G401 (cell line): ENCODE data around the gene PTPN13. TPM values are rescaled to one million over a fixed set of nuclear protein-coding genes. Genes with fewer than 3 reads are reported as not detected.

Source experiments
- DNase-seq: peaks from one replicate; pipeline ENCODE4 v3.0.0-alpha.2; 2015; ENCODE audit warnings: low spot score
- in situ Hi-C: cut with HindIII; loops from 2 replicates; pipeline ENCODE4 v1.10.0; 2016; ENCODE audit warnings: low sequenced_read_pairs, mixed read lengths
- total RNA-seq: library from RNA; depleted of rRNA; stranded (reverse); fragments of >200 nt; shearing (Covaris generic); gene quantifications from 2 replicates; pipeline ENCODE4 v1.2.3, GENCODE V29; 2014; rRNA removed

Gene PTPN13
- total RNA-seq: 0.49 and 0.51 TPM in 2 replicates

- in situ Hi-C loops: no loop called here
Measured at GRCh38 chr4:86593688-86594558, at the start of gene PTPN13. Gene PTPN13, plus strand, starts transcription at chr4:86594315. Its CDS starts 40,942 bp downstream, at chr4:86635257.

GRCh38 chr4:86547140-86547539 is 47.0 kb upstream of the PTPN13 start:
- DNase-seq: no peak
- in situ Hi-C loops: no loop called here

More at GRCh38 chr4:86593688-86594558, at the start of gene PTPN13:
- DNase-seq: peak; percentile 70

- in situ Hi-C loops: no loop called here
- DNase-seq: no peak
Measured at GRCh38 chr4:86549163-86549788, 44.8 kb upstream of the PTPN13 start.

- DNase-seq: no peak
- in situ Hi-C loops: no loop called here
Measured at GRCh38 chr4:86551387-86551786, 42.7 kb upstream of the PTPN13 start.

GRCh38 chr4:86554646-86555045 is 39.5 kb upstream of the PTPN13 start:
- DNase-seq: no peak
- in situ Hi-C loops: no loop called here

GRCh38 chr4:86556791-86557415 is 37.2 kb upstream of the PTPN13 start:
- no peak for DNase-seq
- in situ Hi-C loops: no loop called here

- in situ Hi-C loops: no loop called here
- no peak for DNase-seq
Measured at GRCh38 chr4:86557526-86557925, 36.6 kb upstream of the PTPN13 start.

GRCh38 chr4:86558258-86558657 is 35.9 kb upstream of the PTPN13 start:
- no peak for DNase-seq
- in situ Hi-C loops: no loop called here

- in situ Hi-C loops: no loop called here
- DNase-seq: no peak
Measured at GRCh38 chr4:86558797-86559196, 35.3 kb upstream of the PTPN13 start.

GRCh38 chr4:86560447-86560846 is 33.7 kb upstream of the PTPN13 start:
- DNase-seq: no peak
- in situ Hi-C loops: no loop called here

GRCh38 chr4:86561256-86561655 is 32.9 kb upstream of the PTPN13 start:
- no peak for DNase-seq
- in situ Hi-C loops: no loop called here

GRCh38 chr4:86563416-86563815 is 30.7 kb upstream of the PTPN13 start:
- no peak for DNase-seq
- in situ Hi-C loops: no loop called here

- in situ Hi-C loops: no loop called here
- DNase-seq: no peak
Measured at GRCh38 chr4:86564795-86565194, 29.3 kb upstream of the PTPN13 start.

GRCh38 chr4:86565651-86566050 is 28.5 kb upstream of the PTPN13 start:
- in situ Hi-C loops: no loop called here

GRCh38 chr4:86569103-86569870 is 24.8 kb upstream of the PTPN13 start:
- DNase-seq: no peak
- in situ Hi-C loops: no loop called here

More at GRCh38 chr4:86565651-86566050, 28.5 kb upstream of the PTPN13 start:
- no peak for DNase-seq

GRCh38 chr4:86579941-86580340 is 14.2 kb upstream of the PTPN13 start:
- DNase-seq: no peak
- in situ Hi-C loops: no loop called here

GRCh38 chr4:86582410-86582809 is 11.7 kb upstream of the PTPN13 start:
- no peak for DNase-seq
- in situ Hi-C loops: no loop called here

- DNase-seq: no peak
- in situ Hi-C loops: no loop called here
Measured at GRCh38 chr4:86586160-86586572, 7.9 kb upstream of the PTPN13 start.

GRCh38 chr4:86586626-86587380 is 7.3 kb upstream of the PTPN13 start:
- no peak for DNase-seq
- in situ Hi-C loops: no loop called here
